HG03095 (cell line): Measurements from ENCODE around the gene TNIP3.
"Not testable (repeated sequence)": the region's sequence is repeated elsewhere in the genome, so short reads cannot be mapped to it uniquely, and the experiment has no call there.

Experiments used
- ATAC-seq: cut with Tn5 transposase; IDR thresholded peaks from one replicate; pipeline ENCODE4 v1.9.1; 2021; ENCODE audit warnings: moderate library complexity; ENCODE audit not compliant: unreplicated experiment

TNIP3 gene, protein sequence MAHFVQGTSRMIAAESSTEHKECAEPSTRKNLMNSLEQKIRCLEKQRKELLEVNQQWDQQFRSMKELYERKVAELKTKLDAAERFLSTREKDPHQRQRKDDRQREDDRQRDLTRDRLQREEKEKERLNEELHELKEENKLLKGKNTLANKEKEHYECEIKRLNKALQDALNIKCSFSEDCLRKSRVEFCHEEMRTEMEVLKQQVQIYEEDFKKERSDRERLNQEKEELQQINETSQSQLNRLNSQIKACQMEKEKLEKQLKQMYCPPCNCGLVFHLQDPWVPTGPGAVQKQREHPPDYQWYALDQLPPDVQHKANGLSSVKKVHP

DNA sequence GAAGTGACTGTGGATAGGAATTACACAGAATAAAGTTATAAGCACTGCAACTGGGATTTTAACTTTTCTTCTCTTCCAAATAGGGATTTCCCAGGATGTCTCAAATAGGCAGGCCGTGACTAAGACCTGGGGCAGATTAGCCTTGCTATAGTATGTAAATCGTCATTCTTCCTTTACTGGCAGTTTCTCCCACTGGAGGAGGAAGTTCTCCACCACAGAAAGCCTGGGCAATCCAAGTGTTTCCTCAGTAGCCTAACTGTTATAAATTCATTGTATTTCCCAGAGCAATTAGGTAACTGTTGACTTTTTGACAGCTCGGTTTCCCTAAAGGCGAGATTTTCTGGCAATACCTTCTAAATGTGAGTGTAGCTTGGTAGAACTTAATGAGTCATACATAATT is at the start of gene TNIP3:
Gene TNIP3, minus strand, starts transcription at position 31 of the 400 bp plus-strand sequence. CDS start 196 bp downstream, outside the sequence.
- no peak for ATAC-seq

DNA sequence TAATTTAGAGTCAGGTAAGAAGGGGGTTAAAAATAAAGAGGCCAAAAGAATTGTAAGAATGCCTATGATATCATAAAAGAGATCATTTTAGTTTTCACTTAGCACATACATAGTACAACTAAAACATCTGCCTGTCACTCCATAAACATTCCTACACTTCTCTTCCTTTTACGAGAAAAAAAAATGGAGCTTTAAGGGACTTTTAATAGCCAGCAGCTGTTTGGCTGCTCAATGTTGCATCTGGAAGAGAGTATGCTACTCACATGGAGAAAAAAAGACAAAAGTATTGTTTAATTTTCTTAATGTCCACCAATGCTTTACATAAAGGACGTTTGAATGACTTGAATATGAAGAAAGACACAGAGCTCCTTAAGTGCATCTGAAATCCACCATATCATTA is 48.7 kb upstream of the TNIP3 start:
- no peak for ATAC-seq

DNA sequence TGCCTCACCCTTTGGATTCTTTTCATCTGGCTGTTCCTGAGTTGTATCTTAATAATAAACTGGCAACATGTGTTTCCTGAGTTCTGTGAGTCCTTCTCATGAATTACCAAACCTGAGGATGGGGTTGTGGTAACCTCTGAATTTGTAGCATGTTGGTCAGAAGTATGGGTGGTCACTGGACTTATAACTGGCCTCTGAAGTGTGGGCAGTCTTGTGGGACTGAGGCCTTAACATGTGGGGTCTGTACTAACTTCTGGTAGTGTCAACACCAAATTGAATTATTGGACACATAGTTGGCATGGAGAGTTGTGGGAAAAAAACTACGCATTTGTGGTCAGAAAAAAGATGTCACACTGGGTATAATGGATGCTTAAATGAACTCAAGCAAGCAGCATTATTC is 45.0 kb upstream of the TNIP3 start:
- ATAC-seq: no peak

DNA sequence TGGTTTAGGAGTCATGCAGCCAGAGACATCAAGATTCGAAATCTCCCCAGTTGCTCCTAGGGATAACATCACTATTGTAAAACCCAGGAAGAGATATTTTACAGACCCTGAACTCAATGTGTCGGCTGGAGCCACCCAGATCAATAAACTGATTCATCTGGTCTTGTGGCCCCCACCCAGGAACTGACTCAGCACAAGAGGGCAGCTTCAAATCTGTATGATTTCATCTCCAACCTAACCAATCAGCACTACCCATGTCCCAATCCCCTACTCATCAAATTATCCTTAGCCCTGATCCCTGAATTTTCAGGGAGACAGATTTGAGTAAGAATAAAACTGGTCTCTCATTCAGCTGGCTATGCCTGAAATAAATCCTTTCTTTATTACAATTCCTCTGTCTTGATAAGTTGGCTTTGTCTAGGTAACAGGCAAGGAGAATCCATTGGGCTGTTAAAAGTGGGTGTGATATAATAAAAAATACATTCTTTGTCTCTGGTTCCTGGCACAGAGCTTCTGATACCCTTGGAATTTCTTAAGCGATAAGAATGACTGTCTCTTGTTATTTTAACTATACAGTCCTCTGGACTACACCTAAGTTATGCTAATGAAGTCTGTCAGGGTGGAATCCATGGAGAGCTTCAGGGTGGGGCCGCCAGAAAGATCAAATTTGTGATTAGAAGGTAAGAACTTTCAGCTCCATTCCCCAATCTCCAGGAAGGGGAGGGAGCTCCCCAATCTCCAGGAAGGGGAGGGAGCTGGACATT is 44.3 kb upstream of the TNIP3 start:
- ATAC-seq: no peak

DNA sequence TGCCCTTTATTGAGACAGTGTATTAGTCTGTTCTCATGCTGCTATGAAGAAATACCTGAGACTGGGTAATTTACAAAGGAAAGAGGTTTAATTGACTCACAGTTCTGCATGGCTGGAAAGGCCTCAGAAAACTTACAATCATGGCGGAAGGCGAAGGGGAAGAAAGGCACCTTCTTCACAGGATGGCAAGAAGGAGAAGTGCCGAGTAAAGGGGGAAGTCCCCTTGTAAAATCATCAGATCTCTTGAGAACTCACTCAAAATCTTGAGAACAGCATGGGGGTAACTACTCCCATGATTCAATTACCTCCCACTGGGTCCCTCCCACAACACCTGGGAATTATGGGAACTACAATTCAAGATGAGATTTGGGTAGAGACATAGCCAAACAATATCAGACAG is 41.7 kb upstream of the TNIP3 start:
- not testable (repeated sequence) for ATAC-seq

DNA sequence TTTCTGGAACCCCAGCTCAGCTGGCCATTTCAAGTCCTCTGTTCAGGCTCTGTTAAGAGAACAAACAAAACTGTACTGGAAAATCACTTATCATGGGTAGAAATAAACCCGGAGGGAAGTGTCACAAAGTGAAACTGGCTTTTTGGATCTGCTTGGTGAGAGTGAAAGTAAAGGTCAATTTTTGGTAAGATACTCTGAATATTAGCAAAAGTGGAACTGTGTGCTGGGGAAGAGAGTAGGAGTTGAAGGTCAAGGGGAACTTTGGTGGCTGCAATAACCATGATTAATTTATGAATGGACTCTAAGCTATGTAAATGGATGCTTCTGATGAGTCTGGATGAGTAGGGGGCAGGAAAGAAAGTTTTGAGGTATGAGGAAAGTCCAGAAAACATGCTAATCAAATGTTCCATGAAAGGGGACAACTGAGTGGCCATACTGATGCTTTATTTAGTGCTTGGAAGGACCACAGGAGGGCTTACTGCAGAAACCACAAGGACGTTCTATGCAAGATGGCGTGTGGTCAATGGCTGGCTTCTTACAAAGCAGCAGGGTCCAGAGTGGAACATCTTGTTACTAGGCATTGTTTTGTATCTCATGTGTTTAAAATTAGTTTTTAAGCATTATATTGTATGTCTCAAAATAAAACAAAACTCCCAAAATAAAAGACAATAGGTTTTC is 36.8 kb upstream of the TNIP3 start:
- ATAC-seq: peak; percentile 72

DNA sequence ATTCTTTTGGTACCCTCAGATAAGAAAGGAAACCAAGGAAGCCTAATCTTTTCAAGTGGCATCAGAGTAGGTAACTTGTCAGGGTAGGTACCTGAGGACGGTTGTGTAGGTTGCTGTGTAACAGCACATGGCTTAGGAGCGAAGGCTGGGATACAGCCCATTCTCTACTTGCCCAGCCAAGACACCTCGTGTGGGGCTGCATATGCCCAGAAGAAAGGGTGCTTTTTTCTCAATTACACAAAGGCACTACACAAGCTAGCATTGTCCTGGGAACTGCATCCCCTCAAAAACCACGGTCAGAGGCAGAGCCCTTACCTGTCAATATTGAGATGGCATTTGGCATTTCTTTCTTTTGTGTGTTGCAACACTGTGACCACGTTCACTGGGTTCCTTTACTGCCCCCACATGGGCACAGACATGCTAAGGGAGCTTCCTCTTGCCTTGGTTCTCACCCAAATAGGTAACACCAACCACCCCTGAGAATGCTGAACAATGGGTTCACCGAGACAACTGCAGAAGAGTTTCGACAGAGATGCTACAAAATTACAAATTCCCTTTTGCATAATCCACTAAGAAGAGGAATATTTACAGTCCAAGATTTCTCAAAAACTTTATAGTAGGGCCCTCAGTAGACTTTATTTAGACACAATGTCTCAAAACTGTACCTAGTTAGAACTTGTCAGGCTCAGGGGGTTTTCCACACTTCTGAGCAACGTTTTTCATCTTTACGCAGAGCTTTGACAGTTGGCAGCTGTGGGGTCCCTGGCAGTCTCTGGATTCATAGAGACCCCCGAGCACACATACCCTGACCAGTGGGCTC is 35.8 kb upstream of the TNIP3 start:
- ATAC-seq: peak; percentile 69

DNA sequence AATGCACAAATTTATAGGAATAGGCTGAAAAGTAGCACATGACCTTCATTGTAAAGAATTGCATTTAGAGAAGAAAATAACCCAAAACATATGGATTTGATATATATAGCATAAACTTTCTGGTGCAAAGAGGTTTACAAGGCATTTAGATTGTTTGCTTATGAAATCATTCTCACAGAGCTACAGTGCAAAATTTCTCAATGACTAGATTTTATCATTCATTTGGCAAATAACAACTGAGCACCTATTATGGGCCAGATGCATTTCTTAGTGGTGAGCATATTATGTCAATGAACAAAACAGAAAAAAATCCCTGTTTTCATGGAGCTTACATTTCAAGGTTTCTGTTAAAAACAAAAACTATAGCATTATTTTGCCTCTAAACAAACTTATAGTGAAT is 34.1 kb upstream of the TNIP3 start:
- ATAC-seq: no peak

DNA sequence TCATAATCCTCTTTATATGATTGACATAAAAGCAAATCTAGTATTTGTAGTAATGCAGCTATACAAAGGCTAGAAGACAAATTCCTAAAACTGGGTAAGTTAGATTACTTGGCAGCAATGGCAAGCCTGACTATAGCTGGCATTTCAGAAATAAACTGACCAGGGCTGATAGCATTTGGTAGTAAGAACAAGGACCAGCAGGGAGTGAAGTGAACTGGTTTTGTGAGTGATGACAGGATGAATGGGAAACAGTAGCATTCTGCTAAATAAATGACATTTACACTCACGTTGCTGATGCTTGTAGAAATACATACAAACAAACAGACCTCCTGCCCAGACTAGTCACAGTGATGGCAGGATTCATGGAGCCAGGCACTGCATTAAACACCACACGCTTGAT is 31.5 kb upstream of the TNIP3 start:
- ATAC-seq: no peak

DNA sequence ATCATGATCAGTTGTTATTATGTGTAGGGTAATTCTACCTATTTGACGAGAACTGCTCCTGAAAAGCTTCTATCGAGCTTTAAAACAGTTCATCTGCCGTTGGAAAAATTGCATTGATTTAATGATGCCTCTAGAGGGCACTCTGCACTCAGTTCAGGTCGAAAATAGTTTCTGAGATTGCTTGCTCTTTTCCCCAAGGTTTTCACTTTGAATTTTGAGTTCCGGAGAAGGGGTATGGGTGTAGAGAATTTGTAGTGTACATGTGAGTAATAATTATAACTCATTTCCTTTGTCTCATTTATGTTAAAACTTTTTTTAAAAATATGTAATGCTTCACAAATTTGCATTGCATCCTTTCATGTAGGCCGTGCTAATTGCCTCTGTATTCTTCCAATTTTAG is 28.4 kb upstream of the TNIP3 start:
- ATAC-seq: no peak

DNA sequence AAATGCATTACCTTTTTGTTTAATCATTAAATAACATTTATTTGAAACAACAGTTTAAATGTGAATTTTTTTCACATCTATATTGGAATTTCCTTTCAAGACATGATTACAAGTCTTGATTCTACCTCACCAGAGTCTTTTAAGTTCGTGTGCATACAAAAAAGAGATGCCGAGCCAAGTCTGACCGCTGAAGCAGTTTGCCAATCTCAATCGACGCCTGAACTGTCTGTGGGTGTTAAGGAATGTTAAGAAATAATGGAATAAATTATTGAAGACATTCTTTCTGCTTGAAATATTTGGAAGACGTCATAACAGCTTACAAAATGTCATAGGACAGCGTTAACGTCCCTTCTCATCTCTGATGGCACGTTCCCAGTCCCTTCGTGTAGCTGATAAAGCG is 27.9 kb upstream of the TNIP3 start:
- no peak for ATAC-seq

DNA sequence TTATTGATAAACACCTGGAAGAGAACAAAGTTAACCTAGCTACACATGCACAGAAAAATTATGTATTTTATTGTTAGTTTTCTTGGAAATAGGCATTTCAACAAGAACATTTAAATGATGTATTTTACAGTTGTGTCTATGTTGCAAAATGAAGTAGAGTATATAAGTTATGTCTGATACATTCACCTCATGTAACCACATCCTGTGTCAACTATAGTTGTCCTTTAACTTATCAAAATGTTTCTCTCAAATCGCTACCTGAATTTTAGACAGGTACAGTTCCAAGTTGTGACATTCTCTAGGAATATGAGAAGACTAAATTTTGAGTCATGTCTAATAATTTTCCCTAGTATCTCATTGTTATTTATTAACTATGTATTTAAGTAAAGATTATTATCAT is 27.2 kb upstream of the TNIP3 start:
- no peak for ATAC-seq

DNA sequence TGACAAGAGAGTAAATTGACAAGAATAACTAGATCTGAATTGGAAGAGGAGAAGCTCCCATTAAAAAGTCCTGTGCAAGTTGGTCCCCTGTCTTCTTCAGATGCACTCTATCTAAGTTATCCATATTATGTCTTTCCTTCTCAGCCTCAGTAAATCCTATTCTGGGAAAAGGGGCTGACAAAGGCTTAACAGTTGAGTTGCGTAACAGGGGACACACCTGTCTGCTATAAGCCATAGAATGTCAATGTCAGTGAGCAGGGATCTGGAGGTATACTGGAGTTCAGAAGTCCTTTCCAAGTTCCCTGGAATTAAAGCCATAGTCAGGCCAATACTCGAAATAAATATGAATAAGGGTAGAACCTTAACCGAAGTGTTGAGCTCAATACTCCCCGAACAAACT is 26.3 kb upstream of the TNIP3 start:
- ATAC-seq: no peak

DNA sequence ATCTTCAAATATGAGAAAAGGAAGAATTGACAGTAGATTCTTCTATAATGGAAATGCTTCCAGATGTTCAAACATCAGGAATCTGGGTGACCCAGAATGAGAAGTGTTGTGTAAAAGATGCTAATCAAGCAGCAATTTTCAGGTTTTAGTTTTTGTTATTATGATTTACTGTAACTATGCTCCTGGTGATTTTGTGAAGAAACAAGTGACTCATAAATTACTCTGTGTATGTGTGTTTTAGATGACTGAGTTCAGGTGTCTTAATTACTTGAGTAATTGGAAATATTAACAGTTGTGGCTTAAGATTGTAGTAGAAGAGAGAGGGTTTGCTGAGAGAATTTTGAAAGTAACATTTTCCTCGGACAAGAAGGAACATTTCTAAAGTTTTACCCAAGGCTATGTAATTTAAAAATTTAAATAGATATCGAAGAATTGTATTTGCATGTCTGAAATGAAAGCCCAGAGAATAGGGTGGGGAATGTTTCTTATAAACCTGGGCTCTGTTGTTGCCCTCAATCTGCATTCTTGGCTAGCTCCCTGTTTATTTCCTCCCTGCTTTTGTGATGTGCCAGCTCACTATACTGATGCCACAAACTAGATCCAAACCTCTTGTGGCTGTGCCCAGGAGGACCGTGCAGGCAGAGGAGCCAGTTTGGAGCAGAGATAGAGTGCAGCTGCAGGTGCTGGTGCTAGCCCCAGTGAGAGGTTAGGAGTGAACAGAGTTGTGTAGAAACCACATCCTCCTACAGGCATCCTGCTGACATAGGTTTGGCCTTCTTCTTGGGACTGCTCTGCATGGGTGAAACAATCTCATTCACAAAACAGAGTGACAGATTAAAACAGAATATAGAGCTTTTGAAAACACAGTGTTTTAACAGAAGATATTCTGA is 25.4 kb upstream of the TNIP3 start:
- ATAC-seq: peak; percentile 96

DNA sequence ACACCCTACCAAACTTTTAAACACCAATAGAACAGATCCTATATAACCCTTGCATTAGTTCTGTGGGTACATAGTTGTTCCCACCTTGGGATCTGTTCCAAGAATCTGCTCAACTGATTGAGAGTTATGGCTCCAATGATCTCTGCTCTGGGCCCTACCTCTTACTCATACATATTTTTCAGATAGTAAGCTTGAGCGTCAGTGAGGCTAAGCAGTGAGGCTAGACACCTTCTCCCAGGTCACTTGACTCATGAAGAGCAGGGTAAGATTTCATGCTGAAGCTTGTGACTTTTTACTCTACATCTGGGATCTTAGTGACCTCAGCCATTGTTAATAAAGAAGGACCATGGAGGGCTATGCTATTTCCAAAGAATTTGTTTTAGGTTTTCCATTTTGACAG is 23.1 kb upstream of the TNIP3 start:
- no peak for ATAC-seq

DNA sequence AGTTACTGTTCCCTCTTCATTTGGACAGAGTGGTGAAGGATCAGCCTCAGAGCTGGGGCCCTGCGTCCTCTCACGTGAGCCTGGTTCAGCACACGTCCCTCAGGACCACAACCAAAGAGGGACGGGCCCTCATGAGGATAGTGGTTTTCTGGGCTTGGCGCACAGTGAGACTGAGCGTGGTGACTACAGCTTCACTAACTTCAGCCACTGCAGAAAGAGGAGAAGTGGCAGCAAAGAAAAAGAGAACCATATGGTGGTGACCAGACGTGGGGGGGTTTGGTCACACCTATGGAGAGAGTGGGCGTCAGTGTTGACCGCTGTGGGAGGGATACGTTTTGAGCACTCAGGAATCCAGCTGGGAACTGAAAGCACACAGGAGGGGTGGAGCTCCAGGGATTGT is 21.8 kb upstream of the TNIP3 start:
- peak; percentile 35 for ATAC-seq

DNA sequence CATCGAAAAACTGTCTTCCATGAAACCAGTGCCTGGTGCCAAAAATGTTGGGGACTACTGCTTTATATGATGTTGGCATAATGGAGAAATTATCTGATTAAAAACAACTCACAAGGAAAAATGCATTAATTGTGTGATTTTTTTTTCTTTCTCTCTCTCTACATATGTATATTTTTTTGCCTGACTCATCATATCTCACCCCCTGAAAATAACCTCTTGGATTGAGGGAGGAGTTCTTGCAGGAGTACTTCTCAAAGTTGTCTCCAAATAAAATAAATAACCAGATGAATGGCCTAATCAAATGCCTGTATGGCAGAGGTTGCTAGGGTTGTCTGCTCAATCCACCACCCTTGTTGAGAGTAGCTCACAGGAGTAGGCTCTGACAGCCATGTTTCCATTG is 19.9 kb upstream of the TNIP3 start:
- no peak for ATAC-seq

DNA sequence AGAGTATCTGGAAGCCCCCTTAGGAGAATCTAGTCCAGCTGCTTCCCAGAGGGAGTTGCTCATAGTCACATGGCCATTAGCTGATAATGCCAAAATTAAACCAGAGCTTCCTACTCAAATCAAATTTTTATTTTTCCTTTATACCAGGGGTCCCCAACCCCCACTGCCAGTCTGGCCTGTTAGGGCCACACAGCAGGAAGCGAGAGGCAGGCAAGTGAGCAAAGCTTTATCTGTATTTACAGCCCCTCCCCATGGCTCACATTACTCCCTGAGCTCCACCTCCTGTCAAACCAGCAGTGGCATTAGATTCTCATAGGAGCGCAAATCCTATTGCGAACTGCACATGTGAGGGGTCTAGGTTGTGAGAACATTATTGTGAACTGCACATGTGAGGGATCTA is 19.2 kb upstream of the TNIP3 start:
- ATAC-seq: no peak

DNA sequence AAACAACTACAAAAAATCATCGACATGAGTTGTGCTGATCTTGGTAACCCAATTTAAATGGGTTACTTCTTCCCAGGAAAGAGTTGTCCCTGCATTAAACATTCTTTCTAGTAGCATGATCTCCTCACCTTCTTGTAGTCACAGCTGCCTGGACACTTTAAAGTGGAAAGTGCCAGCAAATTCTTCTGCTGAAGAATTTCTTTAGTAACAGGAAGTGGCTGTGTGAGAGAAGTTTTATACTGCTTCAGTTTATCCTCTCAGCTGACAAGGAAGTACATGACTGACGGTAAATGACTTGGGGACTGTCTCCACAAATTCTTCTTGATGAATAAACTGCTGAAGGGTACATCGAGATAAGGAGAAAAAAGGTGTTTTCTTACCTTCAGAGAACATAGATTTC is 18.2 kb upstream of the TNIP3 start:
- no peak for ATAC-seq

DNA sequence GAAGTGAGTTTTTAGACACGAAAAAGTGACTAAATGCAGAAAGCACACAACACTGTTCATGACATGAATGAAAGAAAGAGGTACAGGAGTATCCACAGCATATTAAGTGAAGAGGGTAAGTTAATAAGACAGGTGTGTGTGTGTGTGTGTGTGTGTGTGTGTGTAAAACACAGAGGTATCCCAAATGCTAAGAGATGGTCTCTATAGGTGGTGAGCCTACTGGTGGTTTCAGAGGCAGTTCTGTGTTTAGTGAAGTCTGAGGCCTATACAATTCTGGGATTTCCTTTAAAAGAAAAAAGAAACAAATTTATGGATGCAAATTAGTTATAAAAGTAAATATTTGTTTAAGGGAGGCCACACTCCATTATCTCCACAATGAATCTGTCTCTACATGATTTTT is 17.4 kb upstream of the TNIP3 start:
- no peak for ATAC-seq
